Gastroesophageal sphincter (tissue), 3 donors: ENCODE results near the gene CSNK1G3.

Experiments used
- EP300 ChIP-seq: sonication (generic); formaldehyde crosslinking; IDR thresholded peaks from one replicate; pipeline ENCODE4 v1.6.1; 2017; ENCODE audit warnings: antibody characterized with exemption, mild to moderate bottlenecking
- TF ChIP-seq, protein P1 (sequence below), 4 experiments: fragments of 200-600 bp in 2 of 4; fragments of 450-650 bp in 2 of 4; sonication (generic) in 1 of 4; IDR thresholded peaks; one replicate each; pipeline ENCODE4 v1.5.1; 2017 to 2019; ENCODE audit warnings: antibody characterized with exemption in 4 of 4, mild to moderate bottlenecking in 2 of 4, moderate library complexity in 2 of 4

DNA sequence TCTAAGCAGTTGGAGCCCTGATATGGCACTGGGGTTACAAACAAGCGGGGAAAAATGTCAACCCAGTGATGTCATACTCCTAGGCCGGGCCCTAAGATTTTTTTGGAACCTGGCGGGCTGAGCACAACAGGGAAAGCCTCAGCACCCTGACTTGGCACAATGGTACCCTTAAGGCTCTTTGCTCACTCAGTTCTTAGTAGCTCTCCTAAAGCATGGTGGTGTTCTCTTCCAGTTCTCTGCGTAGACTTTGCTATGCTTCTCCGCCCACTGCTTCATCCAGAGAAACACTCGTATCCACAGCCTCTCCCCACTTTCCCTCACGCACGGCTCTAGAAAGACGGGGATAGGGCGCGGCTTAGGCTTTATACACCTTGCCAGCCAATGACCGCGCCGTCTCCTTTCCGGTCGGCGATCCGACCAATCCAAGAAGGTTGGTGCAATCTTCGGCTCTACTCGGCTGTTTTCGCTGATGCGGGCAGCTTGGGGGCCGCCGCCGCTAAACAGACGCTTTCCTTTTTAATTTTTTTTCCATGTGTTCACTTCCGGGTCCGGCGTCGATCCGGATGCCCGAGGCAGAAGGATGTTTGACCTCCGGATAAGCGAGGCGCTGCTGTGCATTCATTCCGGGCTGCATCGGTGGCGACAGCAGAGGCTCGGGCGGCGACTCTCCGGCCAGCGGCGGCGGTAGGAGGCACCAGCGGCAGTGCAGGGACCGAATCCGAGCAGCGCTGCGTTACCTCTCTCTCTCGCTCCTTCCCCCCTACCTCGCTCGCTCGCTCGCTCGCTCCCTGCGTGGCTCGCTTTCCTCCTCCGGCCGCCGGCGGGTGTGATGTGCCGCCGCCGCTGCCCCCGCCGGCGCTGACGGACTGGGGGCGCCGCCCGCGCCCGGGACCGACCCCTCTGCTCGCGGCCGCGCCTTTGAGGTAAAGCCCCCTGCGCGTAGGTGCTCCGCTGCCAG lies at the start of gene CSNK1G3:
- TF ChIP-seq, protein P1, sequence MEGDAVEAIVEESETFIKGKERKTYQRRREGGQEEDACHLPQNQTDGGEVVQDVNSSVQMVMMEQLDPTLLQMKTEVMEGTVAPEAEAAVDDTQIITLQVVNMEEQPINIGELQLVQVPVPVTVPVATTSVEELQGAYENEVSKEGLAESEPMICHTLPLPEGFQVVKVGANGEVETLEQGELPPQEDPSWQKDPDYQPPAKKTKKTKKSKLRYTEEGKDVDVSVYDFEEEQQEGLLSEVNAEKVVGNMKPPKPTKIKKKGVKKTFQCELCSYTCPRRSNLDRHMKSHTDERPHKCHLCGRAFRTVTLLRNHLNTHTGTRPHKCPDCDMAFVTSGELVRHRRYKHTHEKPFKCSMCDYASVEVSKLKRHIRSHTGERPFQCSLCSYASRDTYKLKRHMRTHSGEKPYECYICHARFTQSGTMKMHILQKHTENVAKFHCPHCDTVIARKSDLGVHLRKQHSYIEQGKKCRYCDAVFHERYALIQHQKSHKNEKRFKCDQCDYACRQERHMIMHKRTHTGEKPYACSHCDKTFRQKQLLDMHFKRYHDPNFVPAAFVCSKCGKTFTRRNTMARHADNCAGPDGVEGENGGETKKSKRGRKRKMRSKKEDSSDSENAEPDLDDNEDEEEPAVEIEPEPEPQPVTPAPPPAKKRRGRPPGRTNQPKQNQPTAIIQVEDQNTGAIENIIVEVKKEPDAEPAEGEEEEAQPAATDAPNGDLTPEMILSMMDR (IDR thresholded peaks at IDR 0.05), result peak in 1 of 4 experiments; percentile 8
- no peak for TF ChIP-seq EP300
